ENCODE data around the gene YWHAB. TPM values are rescaled to one million over a fixed set of nuclear protein-coding genes. Genes with fewer than 3 reads are reported as not detected.
"Not testable (repeated sequence)": the region's sequence is repeated elsewhere in the genome, so short reads cannot be mapped to it uniquely, and the experiment has no call there.

The YWHAB gene
- total RNA-seq, 1 donor from 2014 or later: 234 TPM

DNA sequence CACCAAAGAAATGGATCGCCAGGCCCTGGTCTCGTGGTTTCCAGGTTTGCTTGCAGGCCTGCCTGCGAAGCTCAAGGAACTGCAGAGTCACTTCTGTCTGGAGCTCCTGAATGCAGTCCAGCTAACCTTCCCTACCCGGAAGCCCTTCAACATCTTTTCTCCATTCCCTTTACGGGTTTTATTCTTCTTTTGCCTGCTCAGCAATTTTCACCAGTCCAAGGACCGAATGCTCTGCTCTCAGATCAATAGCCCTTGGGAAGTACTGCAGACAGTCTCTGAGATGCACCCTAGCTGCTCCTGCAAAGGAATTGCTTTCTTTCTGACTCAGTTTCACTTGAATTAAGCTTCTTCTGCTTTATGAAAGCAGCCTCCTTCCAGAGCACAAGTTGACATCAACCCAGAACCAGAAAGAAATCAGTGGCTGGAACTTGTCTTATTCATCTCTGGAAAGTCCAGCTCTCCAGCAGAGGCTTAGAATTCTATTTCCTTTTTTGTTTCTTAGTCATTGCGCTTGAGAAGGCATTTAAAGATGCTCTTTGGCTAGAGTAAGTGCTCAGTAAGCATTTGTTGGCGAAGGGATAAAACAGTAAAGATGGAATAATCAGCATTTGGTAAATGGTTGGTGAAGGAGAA lies 18.7 kb upstream of the YWHAB start:
- no peak for ATAC-seq (ENCODE audit: low read depth)
- Mint-ChIP-seq H3K36me3 (ENCODE audit: low read depth) (no peaks in the 10 kb centered on the region), H3K27me3 (peaks cover 5% of the 10 kb centered on the region), H3K4me3 (no peak overlapping the region), H3K9me3 (no peaks in the 10 kb centered on the region), H3K27ac (no peak overlapping the region), H3K4me1 (peaks cover 13% of the 10 kb centered on the region)
- POLR2A ChIA-PET: interaction anchor here (0.8 to 1.5 kb wide), 2 partner anchors 19 to 181 kb away, joined by 3 to 5 read pairs; partner anchors contain the start of gene YWHAB
- intact Hi-C loops (cut with micrococcal nuclease): loop anchor here (1.0 to 5.0 kb wide), 8 partner anchors 120 to 750 kb away; partner anchors contain the start of gene TTPAL
- no peak for DNase-seq
- CTCF ChIA-PET: interaction anchor here (0.7 to 2.7 kb wide), 11 partner anchors 8 to 650 kb away, joined by 3 to 22 read pairs (median 4); no protein-coding TSS in a partner anchor
- TF ChIP-seq, protein P1, sequence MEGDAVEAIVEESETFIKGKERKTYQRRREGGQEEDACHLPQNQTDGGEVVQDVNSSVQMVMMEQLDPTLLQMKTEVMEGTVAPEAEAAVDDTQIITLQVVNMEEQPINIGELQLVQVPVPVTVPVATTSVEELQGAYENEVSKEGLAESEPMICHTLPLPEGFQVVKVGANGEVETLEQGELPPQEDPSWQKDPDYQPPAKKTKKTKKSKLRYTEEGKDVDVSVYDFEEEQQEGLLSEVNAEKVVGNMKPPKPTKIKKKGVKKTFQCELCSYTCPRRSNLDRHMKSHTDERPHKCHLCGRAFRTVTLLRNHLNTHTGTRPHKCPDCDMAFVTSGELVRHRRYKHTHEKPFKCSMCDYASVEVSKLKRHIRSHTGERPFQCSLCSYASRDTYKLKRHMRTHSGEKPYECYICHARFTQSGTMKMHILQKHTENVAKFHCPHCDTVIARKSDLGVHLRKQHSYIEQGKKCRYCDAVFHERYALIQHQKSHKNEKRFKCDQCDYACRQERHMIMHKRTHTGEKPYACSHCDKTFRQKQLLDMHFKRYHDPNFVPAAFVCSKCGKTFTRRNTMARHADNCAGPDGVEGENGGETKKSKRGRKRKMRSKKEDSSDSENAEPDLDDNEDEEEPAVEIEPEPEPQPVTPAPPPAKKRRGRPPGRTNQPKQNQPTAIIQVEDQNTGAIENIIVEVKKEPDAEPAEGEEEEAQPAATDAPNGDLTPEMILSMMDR (IDR thresholded peaks at IDR 0.05): no peak

DNA sequence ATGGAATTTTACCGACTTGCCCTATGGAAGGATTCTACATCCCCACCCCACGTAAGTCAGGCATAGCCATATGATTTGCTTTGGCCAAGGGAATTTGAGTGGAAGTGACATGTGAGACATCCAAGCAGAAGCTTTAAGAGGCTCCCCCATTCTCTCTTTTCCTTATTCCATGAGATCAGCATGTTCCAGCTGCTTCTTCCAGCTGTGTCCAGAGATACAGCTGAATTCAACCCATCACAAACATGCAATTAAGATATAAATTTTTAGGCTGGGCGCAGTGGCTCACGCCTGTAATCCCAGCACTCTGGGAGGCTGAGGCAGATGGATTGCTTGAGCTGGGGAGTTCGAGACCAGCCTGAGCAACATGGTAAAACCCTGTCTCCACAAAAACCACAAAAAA lies 16.0 kb upstream of the YWHAB start:
- H3K4me3 Mint-ChIP-seq: no peak overlapping the region
- TF ChIP-seq, protein P1 (IDR thresholded peaks at IDR 0.05): no peak
- POLR2A ChIA-PET: no interaction called here
- no peak for DNase-seq
- CTCF ChIA-PET: no interaction called here
- H3K27ac Mint-ChIP-seq: no peak overlapping the region
- no peaks in the 10 kb centered on the region for H3K9me3 Mint-ChIP-seq
- intact Hi-C loops (cut with micrococcal nuclease): loop anchor here (5.0 kb wide), 2 partner anchors 392 to 752 kb away; partner anchors contain the start of gene TTPAL
- H3K36me3 Mint-ChIP-seq (ENCODE audit: low read depth): no peaks in the 10 kb centered on the region
- H3K27me3 Mint-ChIP-seq: peaks cover 5% of the 10 kb centered on the region
- H3K4me1 Mint-ChIP-seq: peaks cover 13% of the 10 kb centered on the region
- ATAC-seq (ENCODE audit: low read depth): no peak

DNA sequence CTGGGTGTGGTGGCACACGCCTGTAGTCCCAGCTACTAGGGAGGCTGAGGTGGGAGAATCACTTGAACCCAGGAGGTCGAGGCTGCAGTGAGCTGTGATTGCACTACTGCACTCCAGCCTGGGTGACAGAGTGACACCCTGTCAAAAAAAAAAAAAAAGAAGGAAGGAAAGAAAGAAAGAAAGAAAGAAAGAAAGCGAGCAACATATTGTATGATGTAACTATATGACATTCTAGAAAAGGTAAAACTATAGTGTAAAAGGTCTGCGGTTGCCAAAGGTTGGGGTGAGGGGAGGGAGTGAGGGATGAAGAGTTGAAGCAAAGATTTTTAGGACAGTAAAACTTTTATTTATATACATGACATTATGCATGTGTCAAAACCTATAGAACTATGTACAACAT lies 3.1 kb upstream of the YWHAB start:
- CTCF ChIA-PET; H3K4me3 Mint-ChIP-seq; H3K36me3 Mint-ChIP-seq (ENCODE audit: low read depth); DNase-seq; H3K27me3 Mint-ChIP-seq; H3K27ac Mint-ChIP-seq; H3K9me3 Mint-ChIP-seq; ATAC-seq (ENCODE audit: low read depth): not testable (repeated sequence)
- intact Hi-C loops (cut with micrococcal nuclease): loop anchor here (10.0 kb wide), 2 partner anchors 412 to 1802 kb away; partner anchors contain the start of gene TP53RK
- peaks cover 30% of the 10 kb centered on the region for H3K4me1 Mint-ChIP-seq
- POLR2A ChIA-PET: interaction anchor here (0.6 kb wide), 1 partner anchor 680 kb away, joined by 3 read pairs; no protein-coding TSS in a partner anchor

DNA sequence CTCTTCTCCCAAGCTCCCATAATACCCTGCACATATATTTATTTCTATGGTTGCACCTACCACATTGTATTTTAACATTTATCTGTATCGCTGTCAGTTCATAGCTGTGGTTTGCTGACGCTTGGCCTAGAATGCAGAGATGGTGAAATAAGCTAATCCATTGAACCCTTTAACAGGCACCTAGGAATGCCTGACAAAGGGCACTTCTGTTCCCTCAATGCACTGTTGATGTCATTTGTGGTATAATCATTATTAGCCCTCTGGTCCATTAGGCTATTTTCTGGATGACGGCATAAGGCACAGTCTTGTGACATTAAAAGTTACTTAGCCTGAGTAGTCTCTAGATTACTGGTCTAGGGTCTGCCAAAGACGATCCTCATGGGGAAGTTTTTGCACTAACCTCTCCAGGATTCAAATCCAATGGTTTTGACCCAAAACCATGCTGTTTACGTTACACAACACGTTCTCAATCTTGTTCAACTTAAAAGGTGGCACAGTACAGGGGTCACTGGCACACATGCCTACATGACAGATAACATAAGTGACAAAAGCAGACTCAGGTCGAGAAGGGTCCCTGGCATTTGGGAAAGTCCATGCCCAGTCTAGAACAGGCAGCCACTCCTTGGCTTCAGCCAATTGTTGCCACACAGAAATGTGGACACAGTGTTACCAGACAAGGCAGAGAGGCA lies 2.1 kb upstream of the YWHAB start:
- ChIA-PET POLR2A (no interaction called here), CTCF (no interaction called here)
- H3K36me3 Mint-ChIP-seq (ENCODE audit: low read depth): peaks cover 13% of the 10 kb centered on the region
- no peak overlapping the region for H3K27ac Mint-ChIP-seq
- H3K27me3 Mint-ChIP-seq: no peaks in the 10 kb centered on the region
- intact Hi-C loops (cut with micrococcal nuclease): loop anchor here (10.0 kb wide), 2 partner anchors 411 to 1801 kb away; partner anchors contain the start of gene TP53RK
- TF ChIP-seq, protein P1 (IDR thresholded peaks at IDR 0.05): no peak
- no peak overlapping the region for H3K4me3 Mint-ChIP-seq
- H3K4me1 Mint-ChIP-seq: peaks cover 40% of the 10 kb centered on the region
- no peak for ATAC-seq (ENCODE audit: low read depth)
- no peaks in the 10 kb centered on the region for H3K9me3 Mint-ChIP-seq
- no peak for DNase-seq

DNA sequence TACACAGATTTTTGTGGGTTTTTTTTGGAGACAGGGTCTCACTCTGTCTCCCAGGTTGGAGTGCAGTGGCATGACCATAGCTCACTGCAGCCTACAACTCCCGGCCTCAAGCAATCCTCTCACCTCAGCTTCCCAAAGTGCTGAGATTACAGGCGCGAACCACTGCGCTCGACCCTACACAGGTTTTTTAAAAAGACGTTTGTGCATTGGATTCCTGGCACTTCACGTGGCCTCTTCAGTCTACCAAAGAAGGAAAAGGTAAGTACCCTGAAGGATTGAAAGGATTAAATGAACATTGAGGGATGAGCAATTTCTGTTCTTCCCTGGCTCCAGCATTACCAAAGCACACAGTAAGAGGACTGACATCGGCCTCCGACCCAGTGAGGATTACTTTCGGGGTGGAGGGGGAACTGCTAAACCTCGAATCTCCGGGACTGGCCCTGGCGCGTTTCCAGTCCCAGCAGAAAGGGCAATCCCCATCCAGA lies 556 bp upstream of the YWHAB start:
- TF ChIP-seq, protein P1 (IDR thresholded peaks at IDR 0.05): no peak
- Mint-ChIP-seq H3K36me3 (ENCODE audit: low read depth) (peaks cover 27% of the 10 kb centered on the region), H3K27me3 (no peaks in the 10 kb centered on the region), H3K4me3 (peak overlapping the region; percentile 93), H3K27ac (peak overlapping the region; percentile 91), H3K9me3 (no peaks in the 10 kb centered on the region), H3K4me1 (peaks cover 56% of the 10 kb centered on the region)
- DNase-seq (no peak), ATAC-seq (ENCODE audit: low read depth) (no peak)
- ChIA-PET CTCF (interaction anchor here (1.0 kb wide), 1 partner anchor 100 kb away, joined by 3 read pairs; no protein-coding TSS in a partner anchor), POLR2A (interaction anchor here (0.5 to 1.6 kb wide), 17 partner anchors 11 to 1294 kb away, joined by 3 to 12 read pairs (median 3); partner anchors contain the start of genes IFT52, PABPC1L, TOMM34 and TTPAL)
- intact Hi-C loops (cut with micrococcal nuclease): loop anchor here (1.0 to 10.0 kb wide), 8 partner anchors 303 to 1800 kb away; partner anchors contain the start of genes PKIG, SERINC3, SRSF6 and SYS1
